HEK293 (cell line): ENCODE measurements around the gene VDR.

Experiments used
- CTCF ChIP-seq: fragments of 450-650 bp; formaldehyde crosslinking; IDR thresholded peaks from 2 replicates; pipeline ENCODE4 v1.5.1; 2016; ENCODE audit warnings: missing biosample characterization, missing genetic modification characterization
- MYNN ChIP-seq: fragments of 450-650 bp; formaldehyde crosslinking; IDR thresholded peaks from 2 replicates; pipeline ENCODE4 v1.5.1; 2016; ENCODE audit warnings: missing biosample characterization, missing genetic modification characterization, borderline replicate concordance
- PRDM10 ChIP-seq: fragments of 450-650 bp; formaldehyde crosslinking; IDR thresholded peaks from 2 replicates; pipeline ENCODE4 v1.5.1; 2016; ENCODE audit warnings: missing biosample characterization, missing genetic modification characterization
- ZNF16 ChIP-seq: fragments of 450-650 bp; formaldehyde crosslinking; IDR thresholded peaks from 2 replicates; pipeline ENCODE4 v1.5.1; 2016; ENCODE audit warnings: low read depth, missing biosample characterization, missing genetic modification characterization

DNA sequence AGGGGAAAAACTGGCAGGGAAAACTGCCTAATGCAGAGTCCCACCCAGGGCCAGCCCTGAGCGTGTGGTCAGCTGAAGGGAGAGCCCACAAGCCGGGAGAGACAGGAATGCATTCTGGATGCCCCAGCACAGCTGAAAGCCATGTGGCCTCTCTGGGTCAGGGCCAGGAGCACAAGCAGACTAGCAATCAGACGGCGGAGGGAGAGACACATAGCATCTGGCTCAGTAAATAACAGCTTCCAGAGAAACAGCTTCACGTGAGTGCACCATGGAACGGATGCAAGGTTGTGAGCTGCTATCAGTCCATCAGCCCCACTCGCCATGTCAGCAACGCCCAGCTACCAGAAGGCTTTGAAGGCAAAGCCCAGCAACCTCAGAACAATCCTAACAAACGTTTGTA is 30.4 kb upstream of the VDR start:
- no peak for TF ChIP-seq CTCF
- TF ChIP-seq PRDM10 (tag by site-specific recombination): no peak
- no peak for TF ChIP-seq MYNN
- TF ChIP-seq ZNF16 (tag by site-specific recombination): no peak
